Activated CD4-positive, alpha-beta T cell treated with anti-CD3 and anti-CD28 coated beads for 24 hours (primary cell): ENCODE results near the gene LDB3.
A peak's percentile ranks its signal among the peaks of the same experiment; 100 is the strongest.

Experiments used
- DNase-seq, 2 donors: peaks; one replicate each; pipeline ENCODE4 v3.0.0-alpha.2; 2020; ENCODE audit warnings: low read depth in 2 of 2

LDB3 gene

DNA sequence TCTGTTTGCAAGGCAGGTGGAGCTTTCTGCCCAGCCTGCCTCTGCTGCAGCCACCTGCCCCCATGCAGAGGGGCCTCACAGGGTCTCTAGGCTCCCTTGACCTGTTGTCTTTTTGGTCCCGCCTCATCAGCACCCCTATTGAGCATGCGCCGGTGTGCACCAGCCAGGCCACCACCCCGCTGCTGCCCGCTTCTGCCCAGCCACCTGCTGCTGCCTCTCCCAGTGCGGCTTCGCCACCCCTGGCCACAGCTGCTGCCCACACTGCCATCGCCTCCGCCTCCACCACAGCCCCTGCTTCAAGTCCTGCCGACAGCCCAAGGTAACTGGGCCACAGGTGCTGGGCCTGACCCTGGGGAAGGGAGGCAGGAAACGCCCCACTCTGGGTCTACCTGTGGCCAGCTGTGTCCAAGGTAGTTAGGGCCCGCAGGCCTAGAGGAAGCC, 38.1 kb downstream of the LDB3 start:
- DNase-seq: no peak

DNA sequence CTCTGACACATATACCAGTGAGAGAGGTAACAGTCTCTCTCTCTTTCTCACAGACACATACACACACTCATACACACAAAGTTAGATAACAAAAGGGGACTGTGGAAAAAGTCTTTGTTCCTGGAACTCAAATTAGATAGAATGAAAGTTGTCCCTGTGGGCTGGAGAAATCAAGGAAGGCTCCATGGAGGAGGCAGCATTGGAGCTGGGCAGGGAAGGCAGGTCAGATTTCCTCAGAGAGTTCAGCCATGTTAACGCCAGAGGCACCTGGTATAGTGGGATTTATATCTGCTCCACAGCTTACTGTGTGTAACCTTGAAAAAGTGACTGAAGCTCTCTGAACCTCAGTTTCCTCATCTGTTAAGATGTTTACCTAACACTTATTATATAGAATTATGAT, 38.7 kb downstream of the LDB3 start:
- no peak for DNase-seq

DNA sequence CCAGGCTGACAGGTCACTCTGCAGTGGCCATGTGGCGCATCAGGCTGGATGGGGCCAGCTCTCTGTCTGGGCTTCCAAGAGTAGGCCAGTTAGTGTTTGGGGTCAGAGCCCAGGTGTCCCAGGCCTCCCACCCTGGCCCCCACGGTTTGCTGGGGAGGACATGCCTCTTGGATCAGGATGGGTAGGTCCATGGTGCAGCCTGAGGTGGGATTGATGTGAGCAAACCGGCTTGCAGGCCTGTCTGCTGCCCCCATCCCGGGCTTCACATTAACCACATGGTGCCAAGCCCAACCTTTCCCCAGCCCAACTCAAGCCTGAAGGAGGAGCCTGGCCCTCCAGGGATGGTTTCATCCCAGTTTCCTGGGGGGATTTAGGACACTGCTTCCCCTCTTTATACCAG, 39.2 kb downstream of the LDB3 start:
- DNase-seq: no peak

DNA sequence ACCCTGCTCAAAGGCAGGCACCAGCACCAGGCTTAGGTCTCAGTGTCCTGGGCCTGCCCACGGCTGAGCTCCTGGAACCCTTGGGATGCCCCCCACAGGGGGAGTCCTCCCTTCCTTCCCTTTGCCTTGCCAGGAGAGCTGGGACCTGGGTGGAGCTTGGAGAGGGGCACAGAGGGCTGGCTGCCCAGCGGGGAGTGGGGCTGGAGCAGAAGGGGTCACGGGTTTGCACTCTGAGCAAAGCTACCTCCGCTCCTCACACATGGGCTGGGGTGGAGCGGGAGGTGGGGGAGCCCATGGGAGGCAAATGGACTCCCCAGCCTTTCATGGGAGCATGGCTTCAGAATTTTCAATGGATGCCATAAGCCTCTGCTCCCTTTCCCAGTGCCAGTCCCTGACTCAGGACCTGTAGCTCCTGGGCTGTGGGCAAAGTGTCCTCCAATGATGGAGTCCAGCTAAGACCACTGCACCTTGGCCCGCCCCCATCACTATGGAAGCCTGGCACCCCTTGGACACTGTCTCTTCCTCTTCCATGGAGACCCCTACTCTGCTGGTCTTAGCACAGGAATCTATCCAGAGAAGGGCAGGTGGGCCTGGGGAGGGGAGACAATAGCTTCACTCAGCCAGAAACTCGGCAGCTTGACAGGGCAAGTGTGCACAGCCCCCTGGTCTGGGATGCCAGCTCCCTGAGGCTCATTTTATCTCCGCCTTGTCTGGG, 39.9 kb downstream of the LDB3 start:
- DNase-seq: no peak

DNA sequence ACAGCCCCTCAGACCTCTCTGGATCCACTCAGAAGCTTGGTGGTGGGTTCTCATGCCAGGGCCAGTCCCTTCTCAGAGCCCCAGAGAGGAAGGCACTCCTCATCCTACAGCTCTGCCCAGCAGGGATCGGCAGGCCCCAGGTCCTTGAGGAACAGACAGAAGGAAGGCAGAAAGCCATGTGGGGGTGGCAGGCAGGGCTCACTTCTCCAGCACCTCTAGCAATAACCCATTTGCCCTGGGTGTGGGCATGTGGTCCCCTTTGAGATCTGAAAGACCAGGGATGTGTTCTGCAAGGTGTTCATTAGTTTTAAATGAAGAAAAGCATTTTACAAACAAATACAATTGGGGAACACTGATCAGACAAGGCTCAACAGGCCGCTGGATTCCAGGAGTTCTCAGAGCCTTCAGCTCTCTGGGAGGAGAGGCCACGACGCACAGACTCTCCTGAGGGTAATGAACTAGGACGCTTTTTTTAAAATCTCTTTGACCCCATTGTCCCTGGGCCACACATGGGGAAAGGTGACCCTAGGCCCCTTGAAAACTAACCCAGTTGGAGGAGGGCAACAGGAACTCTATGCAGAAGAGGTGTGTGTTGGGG, 40.6 kb downstream of the LDB3 start:
- DNase-seq: no peak

DNA sequence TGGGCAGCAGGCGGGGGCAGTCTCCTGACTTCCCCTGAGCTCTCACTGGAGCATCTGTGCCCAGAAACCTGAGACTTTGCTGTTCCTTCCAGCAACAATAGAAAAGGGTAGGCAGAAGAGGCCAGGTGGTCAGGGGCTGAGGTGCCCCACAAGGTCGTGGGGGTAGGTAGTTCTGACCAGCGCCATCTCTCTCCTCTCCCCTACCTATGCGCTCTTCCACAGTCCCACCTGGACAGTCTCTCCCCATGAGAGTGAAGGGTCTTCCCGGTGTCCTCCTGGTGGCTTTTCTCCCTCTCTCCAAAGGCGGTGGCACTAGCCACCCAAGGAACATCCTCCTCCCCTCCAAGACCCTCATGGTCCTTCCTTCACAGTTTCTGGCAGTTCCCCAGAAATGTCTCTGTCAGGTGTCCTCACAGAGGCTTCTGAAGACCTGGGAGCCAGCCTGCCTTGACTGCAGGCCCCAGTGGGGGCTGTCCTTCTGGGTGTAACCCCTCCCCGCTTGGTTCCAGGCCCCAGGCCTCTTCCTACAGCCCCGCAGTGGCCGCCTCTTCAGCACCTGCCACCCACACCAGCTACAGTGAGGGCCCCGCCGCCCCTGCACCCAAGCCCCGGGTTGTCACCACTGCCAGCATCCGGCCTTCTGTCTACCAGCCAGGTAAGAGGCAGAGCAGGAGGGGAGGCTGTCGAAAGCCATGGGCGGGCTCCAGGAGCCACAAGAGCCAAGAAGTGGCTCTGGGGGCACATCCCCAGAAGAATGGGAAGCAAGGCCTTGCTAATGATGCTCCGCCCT, 41.3 kb downstream of the LDB3 start:
- DNase-seq: no peak

DNA sequence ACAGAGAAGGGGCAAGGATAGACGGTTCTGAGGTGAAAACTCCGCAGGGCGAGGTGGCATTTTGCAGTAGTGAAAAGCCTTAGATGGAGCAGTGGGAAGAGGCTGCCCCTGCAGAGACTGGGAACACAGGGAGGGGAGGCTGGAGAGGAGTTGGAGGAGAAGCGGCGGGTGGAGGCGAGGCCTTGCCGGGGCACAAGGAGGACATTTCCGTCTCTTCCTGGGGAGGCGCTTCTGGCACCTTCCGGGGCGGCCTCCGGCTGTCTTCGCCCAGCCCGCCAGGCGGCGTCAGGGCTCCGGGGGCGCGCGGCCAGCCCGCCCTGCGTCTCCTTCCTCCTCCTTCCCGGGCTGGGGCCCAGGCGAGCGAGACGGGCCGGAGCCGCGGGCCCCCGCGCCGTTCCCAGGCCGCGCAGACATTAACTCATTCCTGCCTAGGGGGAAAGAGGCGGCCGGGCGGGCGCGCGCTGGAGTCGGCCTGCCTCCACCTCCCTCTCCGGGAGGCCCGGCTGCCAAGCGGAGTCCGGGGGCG, 42.7 kb downstream of the LDB3 start:
- DNase-seq: peak; percentile 72 to 75

DNA sequence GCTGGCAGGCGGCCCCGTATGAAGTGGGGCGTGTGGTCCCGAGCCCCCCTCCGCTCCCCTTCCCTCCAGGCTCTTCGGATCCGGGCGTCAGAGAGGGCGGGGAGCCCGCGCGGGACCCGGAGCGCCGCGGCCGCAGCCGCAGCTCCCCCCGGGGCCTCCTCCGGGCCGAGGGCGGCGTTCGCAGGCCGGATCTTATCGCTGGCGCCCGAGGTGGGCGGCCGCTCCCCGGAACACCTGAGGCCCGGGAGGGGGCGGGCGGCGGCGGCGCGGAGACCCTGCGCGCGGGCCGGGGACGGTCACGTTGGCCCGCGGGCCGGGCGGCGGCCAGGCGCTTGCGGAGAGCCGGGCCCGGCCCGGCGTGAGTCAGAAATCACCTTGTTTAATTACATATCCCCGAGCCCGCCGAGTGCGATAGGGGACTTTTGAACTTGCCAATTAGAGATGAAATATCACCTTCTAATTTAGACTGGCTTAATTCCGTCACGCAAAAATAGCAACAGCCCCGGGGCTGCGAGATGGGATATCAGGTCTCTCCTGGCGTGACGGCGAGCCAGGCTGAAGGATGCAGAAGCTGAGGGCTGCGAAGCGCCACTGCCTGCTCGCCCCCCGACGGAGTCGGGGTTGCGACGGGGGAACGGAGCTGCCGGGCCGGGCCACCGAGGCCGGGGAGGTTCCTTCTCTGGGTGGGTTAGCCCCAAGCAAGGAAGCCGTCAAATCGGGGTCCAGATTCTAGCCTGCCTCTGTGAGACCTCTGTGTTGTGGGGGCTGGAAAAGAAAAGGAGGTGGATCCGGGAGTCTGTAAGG, 43.4 kb downstream of the LDB3 start:
- DNase-seq: peak; percentile 28 to 33

DNA sequence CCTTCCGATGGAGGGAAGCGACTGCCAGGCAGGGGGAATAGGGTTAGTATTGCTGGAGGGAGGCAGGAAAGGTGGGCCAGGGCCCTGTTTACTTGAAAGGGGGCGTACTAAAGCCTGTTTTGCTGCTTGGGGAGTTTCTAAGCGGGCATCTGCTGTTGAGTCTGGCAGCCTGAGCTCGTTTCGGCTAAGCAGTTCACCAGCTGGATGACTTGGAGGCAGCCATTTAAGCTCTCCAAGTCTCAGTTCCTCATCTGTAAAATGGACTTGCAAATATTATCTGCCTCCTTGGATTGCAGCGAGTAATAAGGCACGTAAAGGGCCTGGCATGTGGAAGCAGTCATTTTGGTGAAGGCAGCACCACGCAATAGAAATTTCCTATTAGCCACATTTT, 44.0 kb downstream of the LDB3 start:
- peak in 1 of 2 donors; percentile 1 for DNase-seq

DNA sequence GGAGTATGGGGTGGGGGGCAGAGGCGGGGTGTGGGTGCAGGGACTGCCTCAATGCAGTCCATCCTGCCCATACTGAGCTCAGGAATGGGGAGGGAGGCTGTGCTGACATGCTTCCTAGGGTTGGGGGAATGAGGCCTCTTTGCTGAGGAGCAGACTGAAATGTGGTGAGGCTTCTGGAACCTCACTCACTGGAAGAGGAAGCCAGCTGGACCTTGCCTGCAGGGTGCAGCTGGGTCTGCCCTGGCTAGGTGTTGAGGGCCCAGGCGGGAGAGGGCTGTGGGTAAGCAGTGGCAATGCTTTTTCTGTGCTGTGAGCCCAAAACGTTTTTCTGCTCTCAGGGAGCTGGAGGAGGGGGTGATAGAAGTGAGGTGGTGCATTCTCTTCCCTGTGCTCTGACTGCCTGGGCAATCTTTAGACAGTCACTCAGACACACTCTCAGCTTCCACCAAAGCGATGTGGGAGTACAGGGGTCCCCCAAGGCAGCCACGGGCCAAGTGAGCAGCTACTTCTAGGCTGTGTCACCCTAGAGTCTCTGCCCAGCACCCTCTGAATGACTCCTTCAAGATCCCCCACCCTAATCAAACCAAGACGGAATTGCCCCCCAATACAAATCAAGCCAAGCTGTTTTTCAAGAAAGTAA, 47.0 kb downstream of the LDB3 start:
- DNase-seq: no peak

DNA sequence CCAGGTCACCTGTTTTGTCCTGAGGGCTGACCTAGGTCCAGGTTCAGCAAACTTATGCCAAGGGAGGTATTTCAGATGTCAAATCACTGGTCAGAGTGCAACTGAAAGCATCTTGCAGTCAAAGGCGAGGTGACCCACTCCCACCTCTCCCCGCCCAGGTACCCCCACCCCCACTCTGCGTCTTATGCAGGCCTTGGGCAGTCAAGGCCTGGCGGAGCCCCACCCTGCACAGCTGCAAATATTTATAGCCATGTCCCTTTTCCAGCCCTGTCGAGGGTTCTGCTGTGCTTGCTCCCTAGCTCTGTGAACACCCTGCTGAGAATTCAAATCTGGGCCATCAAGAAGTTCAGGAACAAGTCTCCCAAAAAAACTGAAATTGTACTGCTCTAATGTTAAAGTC, 47.5 kb downstream of the LDB3 start:
- no peak for DNase-seq

DNA sequence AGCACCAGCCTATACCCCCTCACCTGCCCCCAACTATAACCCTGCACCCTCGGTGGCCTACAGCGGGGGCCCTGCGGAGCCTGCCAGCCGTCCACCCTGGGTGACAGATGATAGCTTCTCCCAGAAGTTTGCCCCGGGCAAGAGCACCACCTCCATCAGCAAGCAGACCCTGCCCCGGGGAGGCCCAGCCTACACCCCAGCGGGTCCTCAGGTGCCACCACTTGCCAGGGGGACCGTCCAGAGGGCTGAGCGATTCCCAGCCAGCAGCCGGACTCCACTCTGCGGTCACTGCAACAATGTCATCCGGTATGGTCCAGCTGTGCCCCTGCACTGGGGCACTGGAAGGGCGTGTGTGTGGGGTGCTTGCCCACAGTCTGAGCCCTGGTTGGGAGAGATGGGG, 48.2 kb downstream of the LDB3 start:
- no peak for DNase-seq

DNA sequence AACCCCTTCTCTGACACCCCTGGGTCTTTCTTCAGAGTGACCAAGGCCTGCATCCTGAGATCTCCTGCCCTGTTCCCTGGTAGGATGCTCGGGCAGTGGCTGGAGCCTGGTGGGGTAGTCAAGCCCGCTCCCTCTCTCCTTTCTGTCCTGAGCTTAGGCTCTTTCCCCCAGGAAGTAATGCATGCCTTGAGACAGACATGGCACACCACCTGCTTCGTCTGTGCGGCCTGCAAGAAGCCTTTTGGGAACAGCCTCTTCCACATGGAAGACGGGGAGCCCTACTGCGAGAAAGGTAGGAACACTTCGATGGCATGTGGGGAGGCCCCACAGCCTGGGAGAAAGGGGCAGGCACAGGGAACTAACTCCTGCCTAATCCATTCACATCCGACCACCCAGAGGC, 50.2 kb downstream of the LDB3 start:
- no peak for DNase-seq

DNA sequence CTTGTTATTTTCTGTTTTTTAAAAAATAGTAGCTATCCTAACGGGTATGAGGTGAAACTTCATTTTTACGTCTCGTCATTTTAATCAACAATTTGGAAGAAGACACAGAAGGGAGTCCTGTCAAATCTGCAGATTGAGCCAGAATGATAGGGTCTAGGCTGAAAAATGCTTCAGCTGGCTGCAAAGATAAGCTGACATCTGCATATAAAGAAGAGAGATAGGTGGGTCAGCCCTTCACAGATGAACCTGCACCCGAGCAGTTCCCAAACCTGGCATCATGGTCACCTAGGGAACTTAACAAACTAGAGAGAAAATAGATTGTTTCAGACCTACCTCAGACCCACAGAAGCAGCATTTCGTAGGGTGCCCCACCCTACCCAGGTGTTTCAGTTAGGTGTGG, 52.9 kb downstream of the LDB3 start:
- no peak for DNase-seq

DNA sequence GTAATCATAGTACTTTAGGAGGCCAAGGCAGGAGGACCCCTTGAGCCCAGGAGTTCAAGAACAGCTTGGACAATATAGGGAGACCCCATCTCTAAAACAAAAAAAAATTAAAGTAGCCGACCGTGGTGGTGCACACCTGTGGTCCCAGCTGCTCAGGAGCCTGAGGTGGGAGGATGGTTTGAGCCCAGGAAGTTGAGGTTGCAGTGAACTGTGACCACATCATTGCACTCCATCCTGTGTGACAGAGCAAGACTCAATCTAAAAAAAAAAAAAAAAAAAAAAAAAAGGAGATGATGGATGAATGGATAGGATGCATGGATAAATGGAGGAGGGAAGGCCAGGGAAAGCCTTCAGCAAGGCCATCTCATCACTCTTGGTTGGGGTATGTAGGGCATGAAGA, 54.7 kb downstream of the LDB3 start:
- no peak for DNase-seq

DNA sequence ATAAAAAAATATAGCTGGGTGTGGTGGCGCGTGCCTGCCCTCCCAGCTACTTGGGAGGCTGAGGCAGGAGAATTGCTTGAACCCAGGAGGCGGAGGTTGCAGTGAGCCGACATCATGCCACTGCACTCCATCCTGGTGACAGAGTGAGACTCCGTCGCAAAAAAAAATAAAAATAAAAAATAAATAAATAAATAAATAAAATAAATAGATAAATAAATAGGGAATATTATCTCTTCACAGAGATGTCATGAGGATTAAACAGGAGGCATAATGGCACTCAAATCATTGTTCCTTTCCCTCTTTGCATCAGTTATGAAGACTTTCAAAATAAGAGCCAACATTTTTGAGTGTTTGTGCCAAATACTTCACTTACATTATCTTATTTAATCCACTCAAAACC, 56.1 kb downstream of the LDB3 start:
- DNase-seq: no peak

DNA sequence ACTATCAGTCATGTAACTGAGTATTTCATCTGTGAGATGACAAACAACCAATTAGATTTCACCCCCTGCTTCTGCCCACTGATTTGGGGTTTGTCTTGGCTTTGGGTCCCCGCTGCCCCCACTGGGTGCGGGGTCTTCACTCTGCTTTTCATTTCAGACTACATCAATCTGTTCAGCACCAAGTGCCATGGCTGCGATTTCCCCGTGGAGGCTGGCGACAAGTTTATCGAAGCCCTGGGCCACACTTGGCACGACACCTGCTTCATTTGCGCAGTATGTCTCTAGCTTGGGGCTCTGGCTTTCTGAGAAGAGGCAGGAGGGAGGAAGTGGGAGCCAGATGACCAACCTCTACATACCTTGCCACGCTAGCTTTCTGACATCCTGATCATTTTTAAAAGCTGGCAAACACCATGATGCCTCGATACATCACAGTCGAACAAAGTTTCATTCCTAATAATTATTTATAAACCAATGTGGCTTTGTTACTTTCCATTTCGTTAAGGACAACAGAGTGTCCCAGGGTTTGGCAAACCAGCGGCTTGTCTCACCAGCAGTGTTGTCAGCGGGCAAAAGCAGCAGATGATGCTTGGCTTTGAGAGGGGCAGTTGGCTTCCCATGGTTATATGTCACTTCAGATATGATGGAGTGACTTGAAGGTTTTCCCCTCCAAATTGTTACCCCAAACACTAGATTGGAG, 57.8 kb downstream of the LDB3 start:
- no peak for DNase-seq

DNA sequence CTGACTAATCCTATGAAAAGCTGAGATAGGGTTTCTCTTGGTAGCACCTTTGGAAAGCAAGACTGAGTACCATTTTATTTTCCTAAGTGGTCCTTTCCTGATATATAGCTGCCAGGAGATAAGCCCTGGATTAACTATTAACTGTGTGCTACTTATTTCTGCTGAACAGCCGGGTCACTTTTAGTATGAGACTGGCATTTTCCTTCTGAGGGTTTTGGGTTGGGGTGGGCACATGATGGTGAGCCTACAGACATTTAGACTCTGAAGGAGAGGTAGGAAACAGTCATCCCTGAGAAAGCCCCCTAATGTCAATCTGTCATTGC, 58.3 kb downstream of the LDB3 start:
- DNase-seq: no peak

DNA sequence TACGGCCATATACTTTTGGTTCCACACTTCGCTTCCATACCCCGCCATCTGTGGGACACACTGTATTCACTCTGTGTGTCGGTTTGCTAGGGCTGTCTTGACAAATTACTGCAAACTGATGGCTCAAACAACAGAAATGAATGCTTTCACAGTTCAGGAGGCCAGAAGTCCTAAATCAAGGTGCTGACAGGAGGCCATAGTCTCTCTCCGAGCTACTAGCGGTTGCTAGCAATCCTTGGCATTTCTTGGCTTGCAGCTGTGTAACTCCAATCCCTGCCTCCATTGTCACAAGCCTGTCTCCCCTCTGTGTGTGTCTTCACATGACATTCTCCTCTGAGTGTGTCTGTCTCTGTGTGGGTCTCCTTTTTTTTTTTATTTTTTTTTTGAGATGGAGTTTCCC, 59.2 kb downstream of the LDB3 start:
- DNase-seq: no peak

DNA sequence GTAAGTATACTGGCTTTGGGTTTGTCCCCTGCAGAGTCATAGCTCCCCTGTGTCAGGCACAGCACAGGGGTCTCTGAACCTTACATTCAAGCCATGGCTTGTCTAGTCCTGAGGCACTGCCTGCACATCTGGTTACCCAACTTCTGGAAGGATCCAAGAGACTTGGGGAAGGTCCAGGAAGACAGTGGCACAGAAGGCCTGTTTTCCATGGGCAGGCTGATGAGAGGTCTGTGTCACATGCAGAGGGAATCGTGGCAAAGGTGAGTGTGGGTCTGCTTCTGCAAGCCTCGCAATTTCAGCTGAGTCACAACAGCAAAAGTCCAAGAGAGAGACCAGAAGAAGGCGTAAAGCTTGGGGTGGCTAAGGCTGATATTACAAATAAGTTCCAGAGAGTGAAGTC, 59.7 kb downstream of the LDB3 start:
- no peak for DNase-seq

DNA sequence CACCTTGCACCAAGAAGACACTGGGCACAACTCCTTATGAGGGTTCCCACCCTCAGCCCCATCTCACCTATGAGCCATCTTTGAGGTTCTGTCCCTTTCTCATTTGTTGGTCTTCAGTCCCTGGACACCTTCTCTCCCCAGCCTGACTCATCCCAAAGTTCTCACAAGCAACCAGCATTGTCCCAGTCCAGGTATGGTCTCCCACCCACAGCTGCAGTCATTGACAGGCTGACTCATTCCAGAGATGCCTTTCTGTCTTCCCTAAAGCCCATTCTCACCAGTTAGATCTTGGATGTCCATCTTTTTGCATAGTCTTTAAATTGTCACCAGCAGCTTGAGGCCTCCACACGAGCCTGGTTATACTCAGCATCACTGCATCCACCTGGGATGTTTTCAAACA, 61.4 kb downstream of the LDB3 start:
- DNase-seq: no peak
